Measurements from ENCODE around the gene CCDC71L.

- TF ChIP-seq TAF1 (IDR thresholded peaks at IDR 0.05; ENCODE audit: low read depth, low read length) (no peak), POLR2A (IDR thresholded peaks at IDR 0.05; ENCODE audit: low read depth, low read length) (no peak), POLR2AphosphoS5 (IDR thresholded peaks at IDR 0.05; ENCODE audit: low read depth, low read length) (no peak), SPI1 (IDR thresholded peaks at IDR 0.05; ENCODE audit: low read depth, low read length) (no peak)
Observed at GRCh38 chr7:106671160-106671559, 10.2 kb upstream of the CCDC71L start.

Measured in GM12891 (cell line).